ENCODE data around the gene ZFAND2B.
A peak's percentile ranks its signal among the peaks of the same experiment; 100 is the strongest.
"Not testable (repeated sequence)": the region's sequence is repeated elsewhere in the genome, so short reads cannot be mapped to it uniquely, and the experiment has no call there.

ZFAND2B gene

DNA sequence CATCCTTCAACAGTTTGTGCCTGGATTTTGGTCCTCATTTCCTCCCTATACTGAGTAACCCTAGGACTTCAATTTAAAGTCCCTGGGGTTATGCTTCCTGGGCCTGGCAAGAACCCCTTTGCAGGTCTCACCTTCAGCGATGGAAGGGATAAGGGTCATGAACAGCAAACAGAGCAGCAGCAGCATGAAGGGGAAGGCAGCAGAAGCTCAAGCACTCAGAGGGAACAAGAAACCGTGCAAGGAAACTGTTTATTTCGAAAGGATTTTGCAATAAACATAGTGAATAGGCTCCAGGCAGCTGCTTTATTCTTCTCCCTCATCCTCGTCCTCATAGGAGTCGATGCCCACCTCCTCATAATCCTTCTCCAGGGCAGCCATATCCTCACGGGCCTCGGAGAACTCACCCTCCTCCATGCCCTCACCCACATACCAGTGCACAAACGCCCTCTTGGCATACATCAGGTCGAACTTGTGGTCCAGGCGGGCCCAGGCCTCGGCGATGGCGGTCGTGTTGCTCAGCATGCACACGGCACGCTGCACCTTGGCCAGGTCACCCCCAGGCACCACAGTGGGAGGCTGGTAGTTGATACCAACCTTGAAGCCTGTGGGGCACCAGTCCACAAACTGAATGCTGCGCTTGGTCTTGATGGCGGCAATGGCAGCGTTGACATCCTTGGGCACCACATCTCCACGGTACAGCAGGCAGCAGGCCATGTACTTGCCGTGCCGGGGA lies 43.6 kb downstream of the ZFAND2B start:
- DNase-seq (ENCODE audit: low read depth in 1 of 2, low spot score in 1 of 2), result no peak

GRCh38 chr2:219251656-219252055 lies 45.1 kb downstream of the ZFAND2B start:
- DNase-seq (ENCODE audit: low read depth in 1 of 2, low spot score in 1 of 2), result no peak

GRCh38 chr2:219252084-219252483 lies 45.5 kb downstream of the ZFAND2B start:
- DNase-seq (ENCODE audit: low read depth in 1 of 2, low spot score in 1 of 2), result no peak

GRCh38 chr2:219252570-219252899 lies 46.0 kb downstream of the ZFAND2B start:
- DNase-seq (ENCODE audit: low read depth in 1 of 2, low spot score in 1 of 2), result no peak

- DNase-seq (ENCODE audit: low read depth in 1 of 2, low spot score in 1 of 2), result no peak
These were observed 46.5 kb downstream of the ZFAND2B start, which contains the start of gene TUBA4B for GRCh38 chr2:219252900-219253752. TSS of gene TUBA4B (plus strand) at chr2:219253243. CDS start at chr2:219253408, 165 bp downstream.

- DNase-seq (ENCODE audit: low read depth in 1 of 2, low spot score in 1 of 2), result peak; percentile 81 to 87
These were observed 47.4 kb downstream of the ZFAND2B start, which contains the start of gene TUBA4A for GRCh38 chr2:219253753-219254589. TSS of gene TUBA4A (minus strand) at chr2:219253918. CDS start at chr2:219253858, 60 bp downstream.

- DNase-seq (ENCODE audit: low read depth in 1 of 2, low spot score in 1 of 2), result no peak
These were observed 48.1 kb downstream of the ZFAND2B start for GRCh38 chr2:219254590-219255201.

DNA sequence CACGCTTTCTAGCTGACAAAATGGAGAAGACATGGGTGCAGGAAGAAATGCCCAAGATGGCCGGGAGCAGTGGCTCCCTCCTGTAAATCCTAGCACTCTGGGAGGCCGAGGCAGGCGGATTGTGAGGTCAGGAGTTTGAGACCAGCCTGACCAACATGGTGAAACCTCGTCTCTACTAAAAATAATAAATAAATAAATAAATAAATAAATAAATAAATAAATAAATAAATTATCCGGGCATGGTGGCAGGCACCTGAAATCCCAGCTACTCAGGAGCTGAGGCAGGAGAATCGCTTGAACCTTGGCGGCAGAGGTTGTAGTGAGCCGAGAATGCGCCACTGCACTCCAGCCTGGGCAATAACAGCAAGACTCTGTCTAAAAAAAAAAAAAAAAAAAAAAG lies 52.4 kb downstream of the ZFAND2B start:
- DNase-seq (ENCODE audit: low read depth in 1 of 2, low spot score in 1 of 2), result not testable (repeated sequence)
